HCT116 (cell line): Measurements from ENCODE around the gene NEK11. TPM values are rescaled to one million over a fixed set of nuclear protein-coding genes. Genes with fewer than 3 reads are reported as not detected.

Experiments used
- ATAC-seq: fragments of 200-7000 bp; cut with Tn5 transposase; 2 replicates; pipeline ENCODE4 v1.9.1; 2020; ENCODE audit warnings: mild to moderate bottlenecking, moderate library complexity
- BruUV-seq: library from RNA; stranded (reverse); fragments of 400-500 nt; replicated peaks from 2 replicates; lab custom pipeline; 2021; lab: Mats Ljungman, UMichigan
- CTCF ChIA-PET: fragments of 300-600 bp; sonication (Branson Sonifier 250); formaldehyde crosslinking; loops from one replicate; lab custom pipeline; 2021; ENCODE audit warnings: antibody characterized with exemption; lab: Charles Lee
- POLR2A ChIA-PET: fragments of 300-600, 350-600 bp; sonication (Branson Sonifier 250); formaldehyde crosslinking; loops from one replicate; lab custom pipeline; 2021; ENCODE audit warnings: antibody characterized with exemption; lab: Charles Lee
- RAD21 ChIA-PET, 2 experiments: fragments of 300-600 bp; sonication (Branson Sonifier 250); formaldehyde crosslinking; loops; one replicate each; lab custom pipeline; 2023; ENCODE audit warnings: low total read pairs in 2 of 2; ENCODE audit not compliant: uncharacterized antibody in 2 of 2, unreplicated experiment in 2 of 2, low non-redundant PET in 1 of 2; lab: Charles Lee
- DNase-seq: peaks from one replicate; pipeline ENCODE4 v3.0.0-alpha.2; 2010; ENCODE audit warnings: low read depth, low spot score
- H2AFZ ChIP-seq: fragments of 200-600 bp; shearing (Covaris generic), sonication (generic); 2 replicates; pipeline ENCODE4 v1.6.1; 2017; ENCODE audit warnings: low read depth, mixed run types, mixed read lengths, antibody characterized with exemption, low read length; ENCODE audit not compliant: poor library complexity, severe bottlenecking
- H3K27ac ChIP-seq: 2 replicates; pipeline ENCODE4 v1.5.1; 2012; ENCODE audit warnings: low read depth, low read length
- H3K27me3 ChIP-seq: fragments of 200-600 bp; sonication (generic); 2 replicates; pipeline ENCODE4 v1.6.1; 2016; ENCODE audit warnings: mixed run types, low read length, mixed read lengths; ENCODE audit not compliant: insufficient read depth
- H3K36me3 ChIP-seq, 2 experiments: fragments of 200-500 bp in 1 of 2; fragments of 200-600 bp in 1 of 2; sonication (Bioruptor generic) in 1 of 2; sonication (generic) in 1 of 2; 2 replicates each; pipeline versions ENCODE4 v1.5.1 to v1.6.1; 2014 to 2016; ENCODE audit warnings: low read length in 2 of 2, inconsistent platforms in 1 of 2, mixed read lengths in 1 of 2, mixed run types in 1 of 2; ENCODE audit not compliant: insufficient read depth in 2 of 2, control insufficient read depth in 1 of 2
- H3K4me1 ChIP-seq, 2 experiments: fragments of 200-600 bp in 1 of 2; sonication (generic) in 1 of 2; 2 replicates each; pipeline versions ENCODE4 v1.5.1 to v1.6.1; 2012 to 2017; ENCODE audit warnings: low read length in 2 of 2, inconsistent platforms in 1 of 2, mild to moderate bottlenecking in 1 of 2, mixed read lengths in 1 of 2, mixed run types in 1 of 2, moderate library complexity in 1 of 2; ENCODE audit not compliant: insufficient read depth in 2 of 2, control insufficient read depth in 1 of 2
- H3K4me2 ChIP-seq: fragments of 200-600 bp; sonication (generic); 2 replicates; pipeline ENCODE4 v1.6.1; 2017; ENCODE audit warnings: mixed run types, low read length, mixed read lengths
- H3K4me3 ChIP-seq, 2 experiments: fragments of 200-600 bp in 1 of 2; sonication (generic) in 1 of 2; replicated peaks in 1 of 2; 2 replicates each; pipeline ENCODE4 v1.5.1; 2011 to 2016; ENCODE audit warnings: low read length in 2 of 2, control low read depth in 1 of 2, low read depth in 1 of 2, mild to moderate bottlenecking in 1 of 2, mixed read lengths in 1 of 2, mixed run types in 1 of 2
- H3K79me2 ChIP-seq: fragments of 200-600 bp; sonication (generic); 2 replicates; pipeline ENCODE4 v1.6.1; 2017; ENCODE audit warnings: mild to moderate bottlenecking, mixed run types, low read length, moderate library complexity, mixed read lengths; ENCODE audit not compliant: insufficient read depth
- H3K9ac ChIP-seq: fragments of 200-600 bp; sonication (generic); 2 replicates; pipeline ENCODE4 v1.6.1; 2016; ENCODE audit warnings: low read length, mixed read lengths
- H3K9me2 ChIP-seq: fragments of 200-600 bp; sonication (generic), shearing (Covaris generic); 2 replicates; pipeline ENCODE4 v1.6.1; 2017; ENCODE audit warnings: mixed run types, mild to moderate bottlenecking, moderate library complexity; ENCODE audit not compliant: insufficient read depth
- H3K9me3 ChIP-seq, 2 experiments: fragments of 200-500 bp in 1 of 2; fragments of 200-600 bp in 1 of 2; sonication (Bioruptor generic) in 1 of 2; sonication (generic) in 1 of 2; 2 replicates each; pipeline ENCODE4 v1.6.1; 2014 to 2017; ENCODE audit warnings: low read length in 2 of 2, mixed read lengths in 2 of 2, inconsistent platforms in 1 of 2, low read depth in 1 of 2, mild to moderate bottlenecking in 1 of 2, mixed run types in 1 of 2, moderate library complexity in 1 of 2; ENCODE audit not compliant: control insufficient read depth in 1 of 2, insufficient read depth in 1 of 2
- H4K20me1 ChIP-seq: fragments of 200-600 bp; sonication (generic), shearing (Covaris generic); 2 replicates; pipeline ENCODE4 v1.6.1; 2017; ENCODE audit warnings: mixed run types, mild to moderate bottlenecking, moderate library complexity; ENCODE audit not compliant: insufficient read depth
- CBX3 ChIP-seq: IDR thresholded peaks from 2 replicates; pipeline ENCODE4 v1.6.1; 2012; ENCODE audit warnings: low read depth
- ELF1 ChIP-seq: IDR thresholded peaks from 2 replicates; pipeline ENCODE4 v1.6.1; 2012; ENCODE audit warnings: low read depth, borderline replicate concordance
- EZH2phosphoT487 ChIP-seq: fragments of 200-600 bp; IDR thresholded peaks from 2 replicates; pipeline ENCODE4 v1.6.1; 2018; ENCODE audit warnings: antibody characterized with exemption, borderline replicate concordance
- FOSL1 ChIP-seq: IDR thresholded peaks from 2 replicates; pipeline ENCODE4 v1.6.1; 2012; ENCODE audit warnings: low read depth
- JUND ChIP-seq: IDR thresholded peaks from 2 replicates; pipeline ENCODE4 v1.6.1; 2012
- POLR2AphosphoS5 ChIP-seq: IDR thresholded peaks from 2 replicates; pipeline ENCODE4 v1.6.1; 2011; ENCODE audit warnings: mild to moderate bottlenecking, low read depth, low read length, moderate library complexity
- YY1 ChIP-seq: IDR thresholded peaks from 2 replicates; pipeline ENCODE4 v1.6.1; 2011; ENCODE audit warnings: low read length, low read depth, moderate library complexity, mild to moderate bottlenecking; ENCODE audit not compliant: insufficient replicate concordance; ENCODE audit errors: extremely low read depth
- ZBTB33 ChIP-seq: IDR thresholded peaks from 2 replicates; pipeline ENCODE4 v1.6.1; 2011; ENCODE audit warnings: mild to moderate bottlenecking, low read length, moderate library complexity; ENCODE audit not compliant: insufficient replicate concordance; ENCODE audit errors: extremely low read depth
- ZFX ChIP-seq: fragments of 450-650 bp; IDR thresholded peaks from 2 replicates; pipeline ENCODE4 v1.6.1; 2017
- ZNF274 ChIP-seq: fragments of 200-500 bp; sonication (Bioruptor generic); IDR thresholded peaks from 2 replicates; pipeline ENCODE4 v1.6.1; 2014; ENCODE audit warnings: mild to moderate bottlenecking, low read depth, low read length, inconsistent platforms
- intact Hi-C: fragments of 100-400 bp; cut with micrococcal nuclease; formaldehyde crosslinking; loops from 2 replicates; pipeline ENCODE4 v1.10.0; 2022
- total RNA-seq: library from RNA; stranded (reverse); gene quantifications from one replicate; pipeline ENCODE4 v1.2.1, GENCODE V29; 2021; ENCODE audit not compliant: unreplicated experiment
- TF ChIP-seq, protein P1 (sequence below): IDR thresholded peaks from 2 replicates; pipeline ENCODE4 v1.6.1; 2012
- TF ChIP-seq, protein P2 (sequence below): IDR thresholded peaks from 2 replicates; pipeline ENCODE4 v1.6.1; 2012

NEK11 gene
- total RNA-seq, 1 experiment from 2014 or later = 3.1 TPM

GRCh38 chr3:131110087-131110486, 83.4 kb downstream of the NEK11 start:
- no peak for TF ChIP-seq ZFX
- no peak for TF ChIP-seq YY1
- TF ChIP-seq, all 23 proteins: peak for 0
- Histone ChIP-seq H3K9ac (no peak overlapping the region), H3K4me3 (no peak overlapping the region), H3K4me1 (no peaks in the 10 kb centered on the region), H3K27me3 (no peaks in the 10 kb centered on the region), H2AFZ (no peak overlapping the region), H3K4me2 (peak overlapping the region; percentile 6; the same call in 1 of the 2 replicates), H3K9me2 (no peaks in the 10 kb centered on the region), H3K36me3 (no peaks in the 10 kb centered on the region), H3K9me3 (no peaks in the 10 kb centered on the region), H3K27ac (no peak overlapping the region), H4K20me1 (no peaks in the 10 kb centered on the region), H3K79me2 (no peaks in the 10 kb centered on the region)
- ChIA-PET CTCF (no interaction called here), RAD21 (no interaction called here), POLR2A (no interaction called here)
- ATAC-seq (peak; percentile 63; the same call in 1 of the 2 replicates), DNase-seq (no peak)
- no TSS peak for BruUV-seq
- intact Hi-C loops = no loop called here

GRCh38 chr3:131114256-131114655, 87.6 kb downstream of the NEK11 start:
- H3K79me2 ChIP-seq = no peaks in the 10 kb centered on the region
- no peaks in the 10 kb centered on the region for H3K4me1 ChIP-seq
- no TSS peak for BruUV-seq
- intact Hi-C loops = no loop called here
- no peaks in the 10 kb centered on the region for H3K27me3 ChIP-seq
- H3K36me3 ChIP-seq = no peaks in the 10 kb centered on the region
- no peak overlapping the region for H3K4me3 ChIP-seq
- ChIA-PET POLR2A (no interaction called here), RAD21 (no interaction called here), CTCF (no interaction called here)
- H4K20me1 ChIP-seq = no peaks in the 10 kb centered on the region
- TF ChIP-seq, protein P1, sequence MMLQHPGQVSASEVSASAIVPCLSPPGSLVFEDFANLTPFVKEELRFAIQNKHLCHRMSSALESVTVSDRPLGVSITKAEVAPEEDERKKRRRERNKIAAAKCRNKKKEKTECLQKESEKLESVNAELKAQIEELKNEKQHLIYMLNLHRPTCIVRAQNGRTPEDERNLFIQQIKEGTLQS = no peak
- TF ChIP-seq YY1 (no peak), ZFX (no peak), POLR2AphosphoS5 (no peak), EZH2phosphoT487 (no peak), JUND (no peak), ELF1 (no peak), CBX3 (no peak), FOSL1 (no peak), ZNF274 (no peak), ZBTB33 (no peak)
- TF ChIP-seq, protein P2, sequence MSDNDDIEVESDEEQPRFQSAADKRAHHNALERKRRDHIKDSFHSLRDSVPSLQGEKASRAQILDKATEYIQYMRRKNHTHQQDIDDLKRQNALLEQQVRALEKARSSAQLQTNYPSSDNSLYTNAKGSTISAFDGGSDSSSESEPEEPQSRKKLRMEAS = no peak
- no peaks in the 10 kb centered on the region for H3K9me2 ChIP-seq
- H3K9ac ChIP-seq = no peak overlapping the region
- H3K27ac ChIP-seq = no peak overlapping the region
- no peaks in the 10 kb centered on the region for H3K9me3 ChIP-seq
- ATAC-seq (no peak), DNase-seq (no peak)
- no peak overlapping the region for H2AFZ ChIP-seq
- no peak overlapping the region for H3K4me2 ChIP-seq
